Activated CD8-positive, alpha-beta memory T cell treated with anti-CD3 and anti-CD28 coated beads, Interleukin-2, amount 10 ng/mL, durations not matched to agents 7 days and 5 days (primary cell): Measurements from ENCODE around the gene SORCS1. TPM values are rescaled to one million over a fixed set of nuclear protein-coding genes. Genes with fewer than 3 reads are reported as not detected.

ENCODE experiments used
- ATAC-seq: fragments of 150-1000 bp; cut with Tn5 transposase; one replicate; pipeline ENCODE4 v1.10.0; 2021; ENCODE audit warnings: moderate library complexity
- CTCF ChIA-PET: fragments of 350-600 bp; sonication (Branson Sonifier 250); formaldehyde crosslinking; loops from one replicate; lab custom pipeline; 2021; ENCODE audit warnings: antibody characterized with exemption; lab: Charles Lee
- DNase-seq: peaks from one replicate; pipeline ENCODE4 v3.0.0-alpha.2; 2020
- H3K27ac Mint-ChIP-seq: one replicate; pipeline ENCODE4 v1.8.0; 2021; ENCODE audit warnings: mild to moderate bottlenecking, mixed read lengths
- H3K27me3 Mint-ChIP-seq: one replicate; pipeline ENCODE4 v1.8.0; 2021; ENCODE audit warnings: mixed read lengths
- H3K36me3 Mint-ChIP-seq: one replicate; pipeline ENCODE4 v1.8.0; 2021; ENCODE audit warnings: mild to moderate bottlenecking, mixed read lengths
- H3K4me1 Mint-ChIP-seq: one replicate; pipeline ENCODE4 v1.8.0; 2021; ENCODE audit warnings: mixed read lengths
- H3K4me3 Mint-ChIP-seq: one replicate; pipeline ENCODE4 v1.8.0; 2021; ENCODE audit warnings: mild to moderate bottlenecking, moderate library complexity, mixed read lengths
- H3K9me3 Mint-ChIP-seq: one replicate; pipeline ENCODE4 v1.8.0; 2022; ENCODE audit warnings: low read depth, mixed read lengths
- total RNA-seq, 2 experiments: library from RNA; stranded (reverse); gene quantifications; one replicate each; pipeline ENCODE4 v1.2.3, GENCODE V29; 2021

SORCS1 gene
- total RNA-seq, 2 experiments from 2014 or later, result not detected

DNA sequence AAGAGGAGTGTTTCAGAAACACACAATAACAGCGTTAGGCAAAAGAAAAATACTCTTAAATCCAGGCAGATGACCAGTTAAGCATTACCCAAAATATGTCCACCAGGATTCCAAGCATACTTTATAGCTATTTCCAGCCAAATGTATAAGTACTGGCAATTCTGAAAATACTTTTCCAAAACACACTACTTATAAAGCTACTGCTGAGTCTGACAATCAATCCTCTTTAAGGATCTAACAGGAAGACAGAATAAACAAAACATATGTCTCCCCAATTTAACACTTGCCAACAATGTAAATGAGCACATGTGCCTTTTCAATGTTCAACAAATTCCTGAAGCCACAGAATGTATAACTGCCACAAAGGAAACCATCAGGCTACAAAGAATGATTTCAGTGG is 370.9 kb downstream of the SORCS1 start:
- Mint-ChIP-seq H3K27me3 (no peaks in the 10 kb centered on the region), H3K27ac (no peak overlapping the region), H3K4me1 (no peaks in the 10 kb centered on the region), H3K4me3 (no peak overlapping the region), H3K36me3 (no peaks in the 10 kb centered on the region), H3K9me3 (no peaks in the 10 kb centered on the region)
- CTCF ChIA-PET, result no interaction called here
- ATAC-seq (no peak), DNase-seq (no peak)

GRCh38 chr10:106789623-106790022 is 374.9 kb downstream of the SORCS1 start:
- no peak overlapping the region for H3K4me3 Mint-ChIP-seq
- DNase-seq, result no peak
- H3K4me1 Mint-ChIP-seq, result no peaks in the 10 kb centered on the region
- H3K27ac Mint-ChIP-seq, result no peak overlapping the region
- no peak for ATAC-seq
- H3K36me3 Mint-ChIP-seq, result no peaks in the 10 kb centered on the region
- no peaks in the 10 kb centered on the region for H3K27me3 Mint-ChIP-seq
- no peaks in the 10 kb centered on the region for H3K9me3 Mint-ChIP-seq
- CTCF ChIA-PET, result no interaction called here

DNA sequence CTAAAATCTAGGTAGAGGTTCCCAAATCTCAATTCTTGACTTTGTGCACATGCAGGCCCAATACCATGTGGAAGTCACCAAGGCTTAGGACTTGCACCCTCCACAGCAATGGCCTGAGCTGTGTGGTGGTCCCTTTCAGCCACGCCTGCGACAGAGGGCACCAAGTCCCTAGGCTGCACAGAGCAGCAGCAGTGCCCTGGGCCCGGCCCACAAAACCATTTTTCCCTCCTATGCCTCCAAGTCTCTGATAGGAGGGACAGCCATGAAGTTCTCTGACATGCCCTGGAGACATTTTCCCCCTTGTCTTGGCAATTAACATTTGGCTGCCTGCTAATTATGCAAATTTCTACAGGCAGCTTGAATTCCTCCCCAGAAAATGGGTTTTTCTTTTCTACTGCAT is 375.5 kb downstream of the SORCS1 start:
- Mint-ChIP-seq H3K36me3 (no peaks in the 10 kb centered on the region), H3K4me3 (no peak overlapping the region), H3K4me1 (no peaks in the 10 kb centered on the region), H3K27me3 (no peaks in the 10 kb centered on the region), H3K27ac (no peak overlapping the region), H3K9me3 (no peaks in the 10 kb centered on the region)
- CTCF ChIA-PET, result no interaction called here
- no peak for DNase-seq
- no peak for ATAC-seq

DNA sequence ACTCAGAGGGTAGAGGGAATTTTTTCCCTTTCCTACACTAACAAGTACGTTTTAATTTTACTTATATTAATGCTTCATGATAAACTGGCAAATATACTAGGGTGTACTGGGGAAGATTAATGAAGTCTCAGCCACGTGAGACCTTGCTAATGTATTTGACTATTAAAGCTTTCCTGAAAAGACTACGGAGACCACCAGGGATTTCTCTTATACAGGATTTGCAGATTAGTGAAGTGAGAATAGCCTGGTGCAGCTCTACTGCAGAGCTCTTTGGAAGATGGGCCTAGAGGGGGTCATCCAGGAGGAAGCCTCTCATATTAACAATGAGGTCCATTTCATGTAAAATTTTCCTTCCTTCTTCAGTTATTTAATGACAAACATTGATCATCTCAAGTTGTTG is 379.0 kb downstream of the SORCS1 start:
- no peak for DNase-seq
- Mint-ChIP-seq H3K4me1 (no peaks in the 10 kb centered on the region), H3K4me3 (no peak overlapping the region), H3K27ac (no peak overlapping the region), H3K36me3 (no peaks in the 10 kb centered on the region), H3K9me3 (peaks cover 3% of the 10 kb centered on the region), H3K27me3 (no peaks in the 10 kb centered on the region)
- CTCF ChIA-PET, result no interaction called here
- ATAC-seq, result no peak

- ATAC-seq, result no peak
- CTCF ChIA-PET, result no interaction called here
- Mint-ChIP-seq H3K9me3 (peaks cover 6% of the 10 kb centered on the region), H3K4me3 (no peak overlapping the region), H3K36me3 (no peaks in the 10 kb centered on the region), H3K27me3 (no peaks in the 10 kb centered on the region), H3K27ac (no peak overlapping the region), H3K4me1 (no peaks in the 10 kb centered on the region)
- no peak for DNase-seq
Measured at GRCh38 chr10:106780632-106781031, 383.9 kb downstream of the SORCS1 start.

GRCh38 chr10:106777841-106778240 is 386.7 kb downstream of the SORCS1 start:
- ATAC-seq (no peak), DNase-seq (no peak)
- Mint-ChIP-seq H3K9me3 (peaks cover 4% of the 10 kb centered on the region), H3K36me3 (no peaks in the 10 kb centered on the region), H3K27me3 (no peaks in the 10 kb centered on the region), H3K27ac (no peak overlapping the region), H3K4me3 (no peak overlapping the region), H3K4me1 (no peaks in the 10 kb centered on the region)
- CTCF ChIA-PET, result no interaction called here

GRCh38 chr10:106775127-106775526 is 389.4 kb downstream of the SORCS1 start:
- Mint-ChIP-seq H3K4me1 (no peaks in the 10 kb centered on the region), H3K27ac (no peak overlapping the region), H3K9me3 (peaks cover 8% of the 10 kb centered on the region), H3K27me3 (no peaks in the 10 kb centered on the region), H3K4me3 (no peak overlapping the region), H3K36me3 (no peaks in the 10 kb centered on the region)
- DNase-seq (no peak), ATAC-seq (no peak)
- CTCF ChIA-PET, result no interaction called here

DNA sequence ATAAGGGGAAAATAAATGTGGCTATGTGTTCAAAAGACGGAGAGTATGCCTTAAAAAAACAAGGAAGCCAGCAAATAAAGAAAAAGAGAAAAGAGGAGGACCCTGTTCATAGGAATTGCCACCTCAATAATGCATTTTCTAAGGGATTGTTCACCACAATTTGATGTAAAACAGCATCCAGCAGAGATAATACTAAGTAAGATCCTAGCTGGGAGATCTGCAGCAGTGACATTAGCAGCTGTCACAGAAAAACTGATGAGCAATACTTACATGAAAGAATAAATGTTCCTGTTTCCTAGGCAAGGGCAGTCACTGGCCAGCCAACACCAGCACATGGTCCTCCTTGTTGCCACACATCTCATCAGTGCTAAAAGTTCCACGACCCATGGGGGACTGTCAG is 391.5 kb downstream of the SORCS1 start:
- H3K4me3 Mint-ChIP-seq, result no peak overlapping the region
- DNase-seq, result no peak
- peaks cover 6% of the 10 kb centered on the region for H3K9me3 Mint-ChIP-seq
- no peaks in the 10 kb centered on the region for H3K27me3 Mint-ChIP-seq
- ATAC-seq, result no peak
- no peaks in the 10 kb centered on the region for H3K36me3 Mint-ChIP-seq
- H3K4me1 Mint-ChIP-seq, result no peaks in the 10 kb centered on the region
- H3K27ac Mint-ChIP-seq, result no peak overlapping the region
- CTCF ChIA-PET, result no interaction called here

- Mint-ChIP-seq H3K4me3 (no peak overlapping the region), H3K27me3 (no peaks in the 10 kb centered on the region), H3K4me1 (no peaks in the 10 kb centered on the region), H3K36me3 (no peaks in the 10 kb centered on the region), H3K27ac (no peak overlapping the region), H3K9me3 (peaks cover 7% of the 10 kb centered on the region)
- ATAC-seq (no peak), DNase-seq (no peak)
- CTCF ChIA-PET, result no interaction called here
Measured at GRCh38 chr10:106771154-106771553, 393.4 kb downstream of the SORCS1 start.

DNA sequence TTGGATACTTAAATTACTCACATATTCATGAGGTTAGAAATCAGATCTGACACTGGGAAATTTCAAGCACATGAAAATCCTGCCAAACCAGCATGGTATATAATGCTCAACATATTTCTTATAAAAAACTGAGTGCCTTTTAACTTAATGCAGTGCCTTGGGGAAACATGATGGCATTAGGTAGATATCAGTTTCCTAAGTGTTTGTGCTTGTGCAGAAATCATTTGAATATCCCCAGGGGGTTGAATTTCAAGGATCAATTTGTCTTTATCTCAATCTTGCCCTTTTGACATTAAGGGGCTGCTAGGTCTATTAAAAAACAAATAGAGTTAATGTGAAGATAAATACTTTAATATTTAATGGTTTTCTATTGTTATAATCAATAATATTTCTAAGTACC is 396.3 kb downstream of the SORCS1 start:
- CTCF ChIA-PET, result no interaction called here
- no peak overlapping the region for H3K4me3 Mint-ChIP-seq
- no peaks in the 10 kb centered on the region for H3K27me3 Mint-ChIP-seq
- H3K36me3 Mint-ChIP-seq, result no peaks in the 10 kb centered on the region
- H3K27ac Mint-ChIP-seq, result no peak overlapping the region
- H3K4me1 Mint-ChIP-seq, result no peaks in the 10 kb centered on the region
- ATAC-seq (no peak), DNase-seq (no peak)
- H3K9me3 Mint-ChIP-seq, result peaks cover 10% of the 10 kb centered on the region

- ATAC-seq (no peak), DNase-seq (no peak)
- Mint-ChIP-seq H3K4me3 (no peak overlapping the region), H3K9me3 (peaks cover 7% of the 10 kb centered on the region), H3K27ac (no peak overlapping the region), H3K4me1 (no peaks in the 10 kb centered on the region), H3K27me3 (no peaks in the 10 kb centered on the region), H3K36me3 (no peaks in the 10 kb centered on the region)
- CTCF ChIA-PET, result no interaction called here
Measured at GRCh38 chr10:106765928-106766327, 398.6 kb downstream of the SORCS1 start.

- DNase-seq (no peak), ATAC-seq (no peak)
- no peak overlapping the region for H3K4me3 Mint-ChIP-seq
- H3K9me3 Mint-ChIP-seq, result peaks cover 7% of the 10 kb centered on the region
- H3K27me3 Mint-ChIP-seq, result no peaks in the 10 kb centered on the region
- H3K4me1 Mint-ChIP-seq, result no peaks in the 10 kb centered on the region
- H3K36me3 Mint-ChIP-seq, result no peaks in the 10 kb centered on the region
- H3K27ac Mint-ChIP-seq, result no peak overlapping the region
- CTCF ChIA-PET, result no interaction called here
Measured at GRCh38 chr10:106765241-106765754, 399.2 kb downstream of the SORCS1 start.

GRCh38 chr10:106764360-106764759 is 400.1 kb downstream of the SORCS1 start:
- DNase-seq, result no peak
- Mint-ChIP-seq H3K4me1 (no peaks in the 10 kb centered on the region), H3K27me3 (no peaks in the 10 kb centered on the region), H3K9me3 (peaks cover 7% of the 10 kb centered on the region), H3K4me3 (no peak overlapping the region), H3K36me3 (no peaks in the 10 kb centered on the region), H3K27ac (no peak overlapping the region)
- CTCF ChIA-PET, result no interaction called here
- no peak for ATAC-seq

GRCh38 chr10:106761906-106762305 is 402.6 kb downstream of the SORCS1 start:
- no peaks in the 10 kb centered on the region for H3K27me3 Mint-ChIP-seq
- peaks cover 10% of the 10 kb centered on the region for H3K9me3 Mint-ChIP-seq
- DNase-seq, result no peak
- CTCF ChIA-PET, result no interaction called here
- no peak overlapping the region for H3K4me3 Mint-ChIP-seq
- no peaks in the 10 kb centered on the region for H3K4me1 Mint-ChIP-seq
- no peak for ATAC-seq
- no peak overlapping the region for H3K27ac Mint-ChIP-seq
- H3K36me3 Mint-ChIP-seq, result no peaks in the 10 kb centered on the region

GRCh38 chr10:106757521-106757920 is 407.0 kb downstream of the SORCS1 start:
- H3K27me3 Mint-ChIP-seq, result no peaks in the 10 kb centered on the region
- no peaks in the 10 kb centered on the region for H3K36me3 Mint-ChIP-seq
- no peak overlapping the region for H3K27ac Mint-ChIP-seq
- H3K9me3 Mint-ChIP-seq, result peaks cover 7% of the 10 kb centered on the region
- H3K4me1 Mint-ChIP-seq, result no peaks in the 10 kb centered on the region
- ATAC-seq, result no peak
- H3K4me3 Mint-ChIP-seq, result no peak overlapping the region
- CTCF ChIA-PET, result no interaction called here
- no peak for DNase-seq
